ENCODE measurements around the gene MAP10. TPM values are rescaled to one million over a fixed set of nuclear protein-coding genes. Genes with fewer than 3 reads are reported as not detected.

MAP10 gene
- total RNA-seq: 0.49 and 1.4 TPM in 2 replicates

GRCh38 chr1:232805269-232806185, at the start of gene MAP10:
Gene MAP10, plus strand, starts transcription at chr1:232805416. Its CDS starts 34 bp downstream, at chr1:232805450.

Other genes with a start within 250 kb of the MAP10 start
- 3.2 and 5.3 TPM in 2 replicates for gene SIPA1L2, start 175.3 kb upstream of the MAP10 start, total RNA-seq
- gene NTPCR, start 145.2 kb downstream of the MAP10 start, total RNA-seq: 31.1 and 31.3 TPM in 2 replicates